Mesothelial cell of epicardium (in vitro differentiated cells): ENCODE measurements around the gene MAD1L1. TPM values are rescaled to one million over a fixed set of nuclear protein-coding genes. Genes with fewer than 3 reads are reported as not detected.

Experiments
- DNase-seq, 2 experiments: peaks; one replicate each; pipeline ENCODE4 v3.0.0; 2021; ENCODE audit warnings: low spot score in 2 of 2; ENCODE audit not compliant: unreplicated experiment in 2 of 2
- H3K27ac Mint-ChIP-seq: 2 replicates; pipeline ENCODE4 v1.8.0; 2021; ENCODE audit warnings: mixed read lengths
- H3K27me3 Mint-ChIP-seq: 2 replicates; pipeline ENCODE4 v1.8.0; 2021; ENCODE audit warnings: low read depth, mixed read lengths
- H3K36me3 Mint-ChIP-seq: 2 replicates; pipeline ENCODE4 v1.8.0; 2021; ENCODE audit warnings: mixed read lengths
- H3K4me1 Mint-ChIP-seq: 2 replicates; pipeline ENCODE4 v1.8.0; 2021; ENCODE audit warnings: mixed read lengths
- H3K4me3 Mint-ChIP-seq: 2 replicates; pipeline ENCODE4 v1.8.0; 2021; ENCODE audit warnings: mild to moderate bottlenecking, moderate library complexity, mixed read lengths
- H3K9me3 Mint-ChIP-seq: 2 replicates; pipeline ENCODE4 v1.8.0; 2021; ENCODE audit warnings: mixed read lengths
- total RNA-seq: library from RNA; stranded (reverse); gene quantifications from 3 replicates; pipeline ENCODE4 v1.2.1, GENCODE V29; 2021
- TF ChIP-seq, protein P1 (sequence below): fragments of 200-600 bp; sonication (generic); IDR thresholded peaks from one replicate; pipeline ENCODE4 v1.5.0; 2021; ENCODE audit warnings: antibody characterized with exemption; ENCODE audit not compliant: unreplicated experiment

Gene MAD1L1
- total RNA-seq, 1 donor from 2014 or later = 45.0 TPM

- no peak for DNase-seq
- no peaks in the 10 kb centered on the region for H3K27me3 Mint-ChIP-seq
- TF ChIP-seq, protein P1, sequence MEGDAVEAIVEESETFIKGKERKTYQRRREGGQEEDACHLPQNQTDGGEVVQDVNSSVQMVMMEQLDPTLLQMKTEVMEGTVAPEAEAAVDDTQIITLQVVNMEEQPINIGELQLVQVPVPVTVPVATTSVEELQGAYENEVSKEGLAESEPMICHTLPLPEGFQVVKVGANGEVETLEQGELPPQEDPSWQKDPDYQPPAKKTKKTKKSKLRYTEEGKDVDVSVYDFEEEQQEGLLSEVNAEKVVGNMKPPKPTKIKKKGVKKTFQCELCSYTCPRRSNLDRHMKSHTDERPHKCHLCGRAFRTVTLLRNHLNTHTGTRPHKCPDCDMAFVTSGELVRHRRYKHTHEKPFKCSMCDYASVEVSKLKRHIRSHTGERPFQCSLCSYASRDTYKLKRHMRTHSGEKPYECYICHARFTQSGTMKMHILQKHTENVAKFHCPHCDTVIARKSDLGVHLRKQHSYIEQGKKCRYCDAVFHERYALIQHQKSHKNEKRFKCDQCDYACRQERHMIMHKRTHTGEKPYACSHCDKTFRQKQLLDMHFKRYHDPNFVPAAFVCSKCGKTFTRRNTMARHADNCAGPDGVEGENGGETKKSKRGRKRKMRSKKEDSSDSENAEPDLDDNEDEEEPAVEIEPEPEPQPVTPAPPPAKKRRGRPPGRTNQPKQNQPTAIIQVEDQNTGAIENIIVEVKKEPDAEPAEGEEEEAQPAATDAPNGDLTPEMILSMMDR = no peak
- H3K9me3 Mint-ChIP-seq = no peaks in the 10 kb centered on the region
- no peak overlapping the region for H3K27ac Mint-ChIP-seq
- peaks cover 18% of the 10 kb centered on the region for H3K36me3 Mint-ChIP-seq
- peaks cover 27% of the 10 kb centered on the region for H3K4me1 Mint-ChIP-seq
- H3K4me3 Mint-ChIP-seq = no peak overlapping the region
Observed at GRCh38 chr7:2278026-2278425, 45.3 kb upstream of the MAD1L1 start.

DNA sequence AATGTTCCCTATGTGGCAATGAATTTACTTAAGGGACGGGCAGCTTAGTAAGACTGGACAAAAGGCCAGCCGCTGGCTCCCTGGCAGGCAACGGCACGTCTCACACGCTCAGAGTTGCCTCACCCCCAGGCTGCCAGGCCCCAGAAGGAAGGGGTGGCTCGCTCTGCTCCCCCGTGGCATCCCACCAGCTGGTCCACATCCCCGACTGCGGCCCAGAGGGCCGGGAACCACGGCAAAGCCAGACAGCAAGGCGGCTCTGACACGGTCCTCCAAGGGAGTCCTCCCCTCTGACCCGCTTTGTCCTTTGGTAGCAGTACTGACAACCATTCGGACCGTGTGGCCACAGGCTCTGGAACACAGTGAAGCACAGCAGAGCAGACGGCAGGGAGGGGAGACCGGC is 43.4 kb upstream of the MAD1L1 start:
- TF ChIP-seq, protein P1 = no peak
- DNase-seq = no peak
- Mint-ChIP-seq H3K4me1 (peaks cover 11% of the 10 kb centered on the region), H3K27me3 (no peaks in the 10 kb centered on the region), H3K4me3 (no peak overlapping the region), H3K27ac (no peak overlapping the region), H3K36me3 (peaks cover 24% of the 10 kb centered on the region), H3K9me3 (no peaks in the 10 kb centered on the region)

DNA sequence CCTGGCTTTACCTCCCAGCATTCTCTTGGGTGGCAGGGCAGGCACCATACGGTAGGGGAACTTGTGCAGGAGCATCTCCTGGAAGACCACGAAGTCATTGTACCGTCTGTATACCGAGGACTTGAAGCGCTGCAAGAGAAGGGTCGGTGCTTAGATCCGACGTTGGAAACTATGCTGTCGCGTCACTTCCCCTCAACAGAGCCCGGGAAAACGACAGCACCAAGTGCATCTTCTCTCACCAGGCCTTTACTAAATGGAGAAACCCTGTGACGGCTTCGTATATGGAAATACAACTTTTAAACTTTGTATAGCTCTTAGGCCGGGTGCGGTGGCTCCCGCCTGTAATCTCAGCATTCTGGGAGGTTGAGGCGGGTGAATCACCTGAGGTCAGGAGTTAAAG is 42.4 kb upstream of the MAD1L1 start:
- TF ChIP-seq, protein P1 = no peak
- no peaks in the 10 kb centered on the region for H3K9me3 Mint-ChIP-seq

DNA sequence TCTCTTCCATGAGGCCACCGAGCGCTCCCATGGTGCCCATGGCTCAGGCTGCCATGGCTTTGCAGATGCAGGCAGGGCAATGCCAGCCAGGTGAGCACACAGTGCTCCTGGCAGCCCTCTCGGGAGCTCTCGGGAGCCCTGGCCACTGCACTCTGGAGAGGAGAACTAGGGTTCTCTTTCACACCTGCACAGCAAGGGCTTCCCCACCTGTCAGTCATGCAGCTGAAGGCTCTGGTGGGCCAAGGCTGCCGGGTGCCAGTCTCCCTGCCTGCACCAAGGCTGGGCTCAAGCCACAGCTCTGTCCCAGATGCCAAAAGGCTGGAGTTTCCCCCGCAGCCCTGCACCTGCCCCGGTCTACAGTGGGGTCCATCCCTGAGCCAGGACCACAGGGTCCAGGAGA is 41.9 kb upstream of the MAD1L1 start:
- H3K9me3 Mint-ChIP-seq = no peaks in the 10 kb centered on the region
- DNase-seq = no peak
- H3K4me1 Mint-ChIP-seq = peaks cover 2% of the 10 kb centered on the region
- H3K36me3 Mint-ChIP-seq = peaks cover 24% of the 10 kb centered on the region
- TF ChIP-seq, protein P1 = no peak
- H3K27me3 Mint-ChIP-seq = no peaks in the 10 kb centered on the region
- no peak overlapping the region for H3K4me3 Mint-ChIP-seq
- H3K27ac Mint-ChIP-seq = no peak overlapping the region

More for the DNA sequence above, 42.4 kb upstream of the MAD1L1 start:
- peaks cover 24% of the 10 kb centered on the region for H3K36me3 Mint-ChIP-seq
- H3K4me1 Mint-ChIP-seq = peaks cover 5% of the 10 kb centered on the region
- no peak for DNase-seq
- no peaks in the 10 kb centered on the region for H3K27me3 Mint-ChIP-seq
- H3K27ac Mint-ChIP-seq = no peak overlapping the region
- H3K4me3 Mint-ChIP-seq = no peak overlapping the region

DNA sequence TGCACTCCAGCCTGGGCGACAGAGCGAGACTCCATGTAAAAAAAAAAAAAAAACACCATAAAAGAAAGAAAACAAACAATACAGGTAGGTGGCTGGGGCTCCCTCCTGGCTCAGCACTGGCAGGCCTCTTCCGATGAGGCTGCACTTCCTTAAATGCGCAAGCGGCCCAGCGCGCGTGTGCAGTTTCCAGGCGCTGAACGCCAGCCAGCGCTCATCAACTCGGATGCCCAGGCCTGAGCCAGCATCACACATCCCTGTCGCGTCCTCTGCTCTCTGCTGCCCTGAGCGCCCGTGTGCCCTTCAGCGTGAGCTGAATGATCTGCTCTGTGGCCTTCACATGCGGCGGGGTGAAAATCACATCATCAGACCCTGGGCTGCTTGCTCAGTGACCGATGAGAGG is 41.1 kb upstream of the MAD1L1 start:
- Mint-ChIP-seq H3K27ac (no peak overlapping the region), H3K36me3 (peaks cover 29% of the 10 kb centered on the region), H3K9me3 (no peaks in the 10 kb centered on the region), H3K4me1 (peaks cover 4% of the 10 kb centered on the region), H3K27me3 (no peaks in the 10 kb centered on the region), H3K4me3 (no peak overlapping the region)
- DNase-seq = no peak
- TF ChIP-seq, protein P1 = no peak

GRCh38 chr7:2272031-2272430 is 39.3 kb upstream of the MAD1L1 start:
- Mint-ChIP-seq H3K36me3 (peaks cover 22% of the 10 kb centered on the region), H3K27me3 (no peaks in the 10 kb centered on the region), H3K27ac (no peak overlapping the region), H3K4me3 (no peak overlapping the region), H3K9me3 (no peaks in the 10 kb centered on the region), H3K4me1 (peaks cover 4% of the 10 kb centered on the region)
- TF ChIP-seq, protein P1 = no peak
- DNase-seq = no peak
